RCC 7860 (cell line): ENCODE measurements around the gene CDK16.

Source experiments
- DNase-seq: peaks from one replicate; pipeline ENCODE4 v3.0.0-alpha.2; 2015; ENCODE audit warnings: low spot score
- FAIRE-seq: peaks from 2 replicates; lab custom pipeline; 2012; peaks lifted over from hg19 to GRCh38; lab: Jason Lieb, UNC

CDK16 gene

DNA sequence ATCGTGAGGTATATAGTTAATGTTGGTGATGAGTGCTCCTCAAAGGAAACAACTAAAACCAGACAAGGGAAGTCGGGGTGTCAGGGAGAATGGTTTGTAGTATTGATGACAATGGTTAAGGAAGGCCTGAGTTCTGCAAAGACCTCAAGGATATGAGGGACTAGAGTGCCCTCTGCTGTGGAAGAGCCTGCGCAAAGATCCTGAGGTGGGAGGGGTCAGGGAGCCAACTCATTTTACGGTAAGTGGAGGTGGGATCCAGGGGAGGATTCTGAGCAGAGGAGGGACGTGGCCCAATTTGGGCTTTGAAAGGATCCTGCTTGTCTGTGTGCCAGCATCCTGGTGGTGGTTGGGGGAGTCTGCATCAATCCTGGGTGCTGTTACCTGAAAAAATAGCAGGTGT lies 13.5 kb upstream of the CDK16 start:
- FAIRE-seq: no peak
- DNase-seq: no peak

DNA sequence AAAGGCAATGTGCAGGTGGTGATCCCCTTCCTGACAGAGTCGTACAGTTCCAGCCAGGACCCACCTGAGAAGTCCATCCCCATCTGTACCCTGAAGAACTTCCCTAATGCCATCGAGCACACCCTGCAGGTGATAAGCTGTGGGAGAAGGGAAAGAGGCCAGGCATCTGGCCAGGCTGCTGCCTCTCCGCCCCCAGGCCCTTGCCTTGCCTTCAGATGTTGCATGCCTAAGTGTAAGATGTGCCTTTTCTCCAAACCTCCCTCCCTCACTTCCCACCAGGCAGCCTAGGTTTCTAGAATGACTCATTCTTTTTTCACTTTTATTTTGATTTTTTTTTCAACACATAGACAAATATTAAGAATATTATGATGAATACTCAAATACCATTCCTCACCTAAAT lies 12.2 kb upstream of the CDK16 start:
- FAIRE-seq (no peak), DNase-seq (no peak)

DNA sequence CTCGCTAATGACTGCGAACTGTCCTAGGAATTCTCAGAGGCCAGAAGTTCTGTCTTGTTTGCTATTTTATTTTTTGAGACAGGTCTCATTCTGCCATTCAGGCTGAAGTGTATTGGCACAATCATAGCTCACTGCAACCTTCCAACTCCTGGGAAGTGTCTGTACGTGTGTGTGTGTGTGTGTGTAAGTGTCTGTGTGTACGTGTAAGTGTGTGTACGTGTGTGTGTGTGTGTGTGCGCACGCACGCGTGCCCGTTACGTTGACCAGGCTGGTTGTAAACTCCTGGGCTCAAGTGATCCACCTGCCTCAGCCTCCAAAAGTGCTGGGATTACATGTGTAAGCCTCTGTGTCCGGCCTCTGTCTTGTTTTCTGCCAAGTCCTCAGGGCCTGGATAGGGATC lies 10.4 kb upstream of the CDK16 start:
- no peak for FAIRE-seq
- DNase-seq: no peak

DNA sequence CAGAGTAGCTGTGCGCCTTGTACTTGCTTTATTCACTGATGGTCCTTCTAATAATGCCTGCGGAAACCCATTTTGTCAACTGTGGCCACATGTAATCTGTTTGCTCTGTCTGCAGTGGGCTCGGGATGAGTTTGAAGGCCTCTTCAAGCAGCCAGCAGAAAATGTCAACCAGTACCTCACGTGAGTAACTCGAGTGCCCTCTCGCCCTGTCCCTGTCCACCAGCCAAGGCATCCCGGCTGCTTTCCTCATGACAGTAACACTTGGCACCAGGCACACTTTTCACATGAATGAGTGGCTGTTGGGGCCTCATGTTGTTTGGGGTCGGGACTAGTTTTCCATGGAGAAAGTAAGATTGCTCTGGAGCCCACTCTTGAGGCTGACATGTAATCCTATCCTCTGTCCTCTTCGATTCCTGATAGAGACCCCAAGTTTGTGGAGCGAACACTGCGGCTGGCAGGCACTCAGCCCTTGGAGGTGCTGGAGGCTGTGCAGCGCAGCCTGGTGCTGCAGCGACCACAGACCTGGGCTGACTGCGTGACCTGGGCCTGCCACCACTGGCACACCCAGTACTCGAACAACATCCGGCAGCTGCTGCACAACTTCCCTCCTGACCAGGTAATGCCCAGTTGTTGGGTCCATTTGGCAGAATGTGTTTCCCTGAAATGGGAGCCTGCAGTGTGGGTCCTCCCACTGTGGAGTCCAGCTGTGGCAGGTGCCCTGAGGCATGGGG lies 8.8 kb upstream of the CDK16 start:
- no peak for DNase-seq
- no peak for FAIRE-seq

DNA sequence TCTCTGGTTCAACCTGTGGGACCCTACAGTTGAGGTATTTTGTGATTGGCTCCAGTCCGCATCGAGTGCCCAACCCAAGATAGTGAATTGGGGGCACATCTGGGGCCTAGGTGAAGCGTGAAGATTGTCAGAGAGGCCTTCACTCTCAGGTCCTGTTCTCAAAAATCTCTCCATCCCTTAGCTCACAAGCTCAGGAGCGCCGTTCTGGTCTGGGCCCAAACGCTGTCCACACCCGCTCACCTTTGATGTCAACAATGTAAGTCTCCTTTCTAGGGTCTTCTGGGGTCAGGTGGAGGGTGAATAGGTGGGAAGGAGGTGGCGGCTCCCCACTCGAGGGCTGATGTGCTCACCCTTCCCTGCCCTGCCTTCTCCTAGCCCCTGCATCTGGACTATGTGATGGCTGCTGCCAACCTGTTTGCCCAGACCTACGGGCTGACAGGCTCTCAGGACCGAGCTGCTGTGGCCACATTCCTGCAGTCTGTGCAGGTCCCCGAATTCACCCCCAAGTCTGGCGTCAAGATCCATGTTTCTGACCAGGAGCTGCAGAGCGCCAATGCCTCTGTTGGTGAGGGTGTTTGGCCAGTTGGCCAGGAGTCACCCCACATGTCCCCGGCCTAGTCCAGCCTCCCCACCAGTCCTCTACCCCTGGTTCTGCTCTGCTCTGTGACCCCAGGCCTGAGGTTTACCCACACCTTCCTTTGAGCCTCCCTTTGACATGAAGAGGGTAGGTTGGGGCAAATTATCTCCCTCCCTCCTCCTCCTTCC lies 7.6 kb upstream of the CDK16 start:
- no peak for DNase-seq
- FAIRE-seq: no peak

DNA sequence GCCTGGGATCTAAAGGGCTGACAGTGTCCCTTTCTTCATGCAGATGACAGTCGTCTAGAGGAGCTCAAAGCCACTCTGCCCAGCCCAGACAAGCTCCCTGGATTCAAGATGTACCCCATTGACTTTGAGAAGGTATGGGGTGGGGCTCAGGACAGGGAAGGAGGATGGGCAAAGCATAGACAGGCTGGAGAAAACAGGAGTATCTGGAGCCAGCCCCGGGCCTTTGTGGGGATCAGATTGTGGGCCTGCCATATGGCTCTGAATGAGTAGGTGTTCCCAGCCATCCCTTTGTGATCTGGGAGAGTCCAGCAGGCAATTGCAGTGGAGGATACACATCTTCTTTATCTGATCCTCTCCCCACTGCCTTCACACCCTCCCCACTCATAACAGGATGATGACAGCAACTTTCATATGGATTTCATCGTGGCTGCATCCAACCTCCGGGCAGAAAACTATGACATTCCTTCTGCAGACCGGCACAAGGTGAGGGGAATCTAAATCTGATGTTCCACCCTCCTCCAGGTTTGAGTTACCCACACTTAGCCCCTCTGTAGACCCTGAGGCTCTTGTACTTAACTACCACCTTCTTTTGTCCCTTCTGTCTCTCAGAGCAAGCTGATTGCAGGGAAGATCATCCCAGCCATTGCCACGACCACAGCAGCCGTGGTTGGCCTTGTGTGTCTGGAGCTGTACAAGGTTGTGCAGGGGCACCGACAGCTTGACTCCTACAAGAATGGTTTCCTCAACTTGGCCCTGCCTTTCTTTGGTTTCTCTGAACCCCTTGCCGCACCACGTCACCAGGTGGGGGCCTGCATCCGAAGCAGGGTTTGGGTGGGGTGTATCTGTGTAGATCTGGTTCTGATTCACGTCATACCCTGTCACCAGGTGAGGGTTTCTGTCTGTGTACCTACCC lies 5.8 kb upstream of the CDK16 start:
- FAIRE-seq: no peak
- DNase-seq: no peak

DNA sequence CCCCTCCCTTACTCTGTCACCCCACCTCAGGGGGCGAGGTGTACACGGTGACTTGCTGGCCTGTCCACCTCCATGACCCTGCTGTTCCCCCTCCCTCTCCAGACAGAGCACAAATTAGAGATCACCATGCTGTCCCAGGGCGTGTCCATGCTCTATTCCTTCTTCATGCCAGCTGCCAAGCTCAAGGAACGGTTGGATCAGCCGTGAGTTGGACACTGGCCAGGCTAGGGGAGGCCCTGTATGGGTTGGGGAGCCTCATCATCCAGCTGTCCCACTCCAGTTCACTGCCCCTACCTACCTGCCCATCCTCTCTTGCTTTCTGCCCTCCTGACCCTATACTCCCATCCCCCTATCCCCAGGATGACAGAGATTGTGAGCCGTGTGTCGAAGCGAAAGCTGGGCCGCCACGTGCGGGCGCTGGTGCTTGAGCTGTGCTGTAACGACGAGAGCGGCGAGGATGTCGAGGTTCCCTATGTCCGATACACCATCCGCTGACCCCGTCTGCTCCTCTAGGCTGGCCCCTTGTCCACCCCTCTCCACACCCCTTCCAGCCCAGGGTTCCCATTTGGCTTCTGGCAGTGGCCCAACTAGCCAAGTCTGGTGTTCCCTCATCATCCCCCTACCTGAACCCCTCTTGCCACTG lies 3.9 kb upstream of the CDK16 start:
- FAIRE-seq: no peak
- no peak for DNase-seq

DNA sequence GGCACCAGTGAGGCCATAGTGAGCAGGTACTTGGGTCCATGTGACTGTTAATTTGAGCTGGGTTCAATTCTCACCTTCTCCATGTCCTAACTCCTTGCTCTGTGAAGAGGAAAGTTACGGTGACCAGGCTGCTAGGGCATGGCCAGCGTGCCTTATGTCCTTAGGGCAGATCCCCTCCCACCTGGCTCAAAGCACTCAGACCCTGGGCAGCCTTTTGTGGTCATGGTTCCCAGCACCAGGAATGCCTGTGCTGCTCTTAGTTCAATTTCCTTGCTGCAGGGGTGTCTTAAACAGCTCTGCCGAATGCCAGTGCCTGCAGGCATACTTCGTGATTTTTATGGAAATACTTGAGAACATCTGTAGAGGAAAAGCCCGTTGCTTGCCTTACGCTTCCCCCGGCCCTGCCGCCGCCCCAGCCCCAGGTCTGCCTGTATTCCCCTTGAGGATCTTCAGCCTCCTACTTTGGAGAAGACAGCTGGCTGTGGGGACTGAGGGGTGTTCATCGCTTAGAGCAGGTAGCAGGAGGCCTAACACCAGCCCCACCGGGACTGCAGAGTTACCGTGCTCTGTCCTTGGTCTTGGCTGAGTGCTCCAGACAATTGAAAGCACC lies 3.1 kb upstream of the CDK16 start:
- DNase-seq: no peak
- no peak for FAIRE-seq

DNA sequence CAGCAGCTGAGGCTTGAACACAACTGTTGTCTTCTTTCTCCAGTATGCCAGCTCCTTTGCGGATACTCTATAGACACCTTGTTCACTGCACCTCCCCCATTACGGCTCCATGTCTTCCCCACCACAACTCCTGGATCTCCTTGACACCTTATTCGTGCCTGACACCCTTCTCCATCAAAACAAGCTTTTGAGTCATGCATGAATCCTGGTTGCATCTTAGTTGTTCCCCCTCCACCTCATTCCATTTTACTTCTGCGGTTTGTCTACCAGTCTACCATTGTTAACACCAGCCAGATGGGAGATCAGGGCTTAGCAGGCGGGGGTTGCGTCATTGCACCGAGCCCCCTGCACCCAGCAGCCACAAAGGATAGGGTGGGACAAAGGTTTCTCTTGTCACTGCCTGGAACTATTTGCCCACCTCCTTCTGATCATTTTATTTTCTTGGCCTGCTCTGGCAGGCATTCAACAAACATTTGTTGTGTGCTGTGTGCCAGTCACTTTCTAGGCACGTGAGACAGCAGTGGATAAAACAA lies 2.0 kb upstream of the CDK16 start:
- no peak for FAIRE-seq

DNA sequence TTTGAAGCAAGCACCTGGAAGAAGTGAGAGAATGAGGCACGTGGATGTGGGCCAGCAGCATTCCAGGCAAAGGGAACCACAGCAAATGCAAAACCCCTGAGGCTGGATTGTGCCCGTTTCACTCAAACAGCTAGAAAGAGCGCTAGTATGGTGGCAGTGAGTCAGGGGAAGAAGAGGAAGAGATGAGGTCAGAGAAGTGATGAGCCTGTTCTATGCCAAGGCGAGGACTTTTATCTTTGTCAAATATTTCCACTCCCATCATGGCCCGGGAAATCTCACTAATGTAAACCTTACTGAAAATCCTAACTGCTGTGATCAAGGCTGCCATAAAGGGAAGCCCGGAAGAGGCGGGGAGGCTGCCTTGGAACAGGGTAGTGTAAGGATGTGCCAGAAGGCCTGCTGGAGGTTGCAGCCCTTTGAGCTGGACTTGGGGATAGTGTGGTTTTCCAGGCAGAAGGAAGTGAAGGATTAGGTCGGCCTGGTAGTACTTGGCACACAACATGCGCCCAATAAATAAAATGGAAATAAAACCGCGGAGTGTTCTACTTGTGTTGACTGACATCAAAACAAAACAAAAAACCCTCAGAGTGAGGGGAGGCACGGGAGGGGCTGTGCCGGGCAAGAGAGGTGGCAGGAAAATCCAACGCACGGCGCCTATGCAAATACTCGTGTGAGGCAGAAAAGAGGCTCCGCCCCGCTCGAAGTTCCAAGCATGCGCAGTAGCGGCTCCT lies 1.2 kb upstream of the CDK16 start:
- DNase-seq: peak; percentile 48
- FAIRE-seq: peak; percentile 21

More for the DNA sequence above, 2.0 kb upstream of the CDK16 start:
- DNase-seq: no peak

DNA sequence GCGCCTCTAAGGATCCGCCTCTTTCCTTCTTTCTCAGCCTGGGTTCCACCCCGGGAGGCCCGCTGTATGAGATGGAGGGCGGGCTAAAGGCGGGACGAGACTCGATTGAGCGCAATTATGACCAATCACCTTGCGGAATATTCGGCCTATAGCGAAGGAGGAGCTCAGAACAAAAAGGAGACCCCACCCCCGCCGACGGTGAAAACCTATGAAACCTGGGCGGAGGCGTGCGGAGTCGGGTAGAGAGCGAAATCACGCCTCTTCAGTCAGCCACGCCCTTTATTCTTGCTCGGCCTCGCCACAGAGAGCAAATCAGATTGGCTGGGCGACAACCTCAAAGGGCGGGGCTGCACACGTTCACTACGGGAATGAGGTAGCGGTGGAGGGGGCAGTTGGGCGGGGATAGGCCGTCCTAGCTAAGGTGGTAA lies 615 bp upstream of the CDK16 start:
- FAIRE-seq (peak; percentile 97), DNase-seq (peak; percentile 97)

DNA sequence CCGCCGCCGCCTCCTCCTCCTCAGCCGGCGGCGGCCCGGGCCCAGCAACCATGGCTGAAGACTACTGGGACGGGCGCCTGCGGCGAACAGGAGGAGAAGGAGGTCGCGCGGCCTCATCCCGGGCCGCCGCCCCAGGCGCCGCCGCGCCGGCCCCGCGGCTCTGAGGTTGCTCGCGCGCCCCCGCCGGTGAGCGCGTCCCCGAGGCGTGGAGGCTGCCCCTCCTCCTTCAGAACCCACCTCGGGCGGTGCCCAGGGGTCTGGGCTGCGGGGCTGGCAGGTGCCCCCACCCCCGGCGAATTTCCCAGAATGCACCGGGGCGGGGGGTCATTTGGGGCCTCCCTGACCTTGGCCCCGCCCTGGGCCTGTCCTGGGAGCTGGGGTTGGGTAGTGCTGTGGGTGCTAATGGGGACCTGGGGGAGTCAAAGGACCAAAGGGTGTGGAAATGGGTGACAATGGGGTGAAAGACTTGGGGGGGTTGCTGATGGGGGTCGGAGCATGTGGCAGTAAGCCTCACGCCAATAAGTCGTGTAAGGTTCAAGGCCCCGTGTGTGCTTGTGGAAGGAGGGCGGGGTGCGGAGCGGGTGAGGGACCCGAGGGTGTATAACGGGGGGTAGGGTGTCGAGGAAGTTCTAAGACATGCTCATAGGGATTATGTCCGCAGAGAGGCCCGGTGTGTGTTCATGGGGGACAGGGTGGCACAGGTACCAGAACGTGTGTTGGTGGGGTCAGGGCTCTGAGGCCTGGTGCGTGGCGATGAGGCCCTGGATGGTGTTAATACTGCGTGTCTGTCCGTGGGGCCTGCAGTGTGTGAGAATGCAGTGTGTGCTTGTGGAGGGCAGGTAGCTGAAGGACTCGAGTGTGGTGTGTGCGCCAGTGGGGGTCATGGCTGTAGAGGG lies 687 bp downstream of the CDK16 start:
- FAIRE-seq (no peak), DNase-seq (no peak)

DNA sequence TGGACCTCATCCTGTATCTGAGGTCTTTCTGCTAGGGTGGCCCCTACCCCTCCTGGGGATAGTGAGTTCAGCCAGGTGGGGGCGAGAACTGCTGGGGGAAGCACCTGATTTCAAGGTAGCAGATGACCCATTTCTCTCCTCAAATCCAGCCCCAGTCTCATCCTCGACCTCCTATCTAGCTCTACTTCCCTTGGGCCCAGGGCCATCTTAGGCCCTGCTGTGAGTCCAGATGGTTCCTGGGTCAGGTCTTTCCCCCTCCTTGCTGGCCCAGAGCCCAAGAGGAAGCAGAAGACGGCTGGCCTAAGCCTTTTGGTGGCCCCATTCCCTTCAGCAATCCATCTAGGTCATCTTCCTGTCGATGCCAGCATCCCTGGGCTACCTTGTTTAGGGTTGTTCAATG lies 3.3 kb downstream of the CDK16 start:
- FAIRE-seq (no peak), DNase-seq (no peak)

DNA sequence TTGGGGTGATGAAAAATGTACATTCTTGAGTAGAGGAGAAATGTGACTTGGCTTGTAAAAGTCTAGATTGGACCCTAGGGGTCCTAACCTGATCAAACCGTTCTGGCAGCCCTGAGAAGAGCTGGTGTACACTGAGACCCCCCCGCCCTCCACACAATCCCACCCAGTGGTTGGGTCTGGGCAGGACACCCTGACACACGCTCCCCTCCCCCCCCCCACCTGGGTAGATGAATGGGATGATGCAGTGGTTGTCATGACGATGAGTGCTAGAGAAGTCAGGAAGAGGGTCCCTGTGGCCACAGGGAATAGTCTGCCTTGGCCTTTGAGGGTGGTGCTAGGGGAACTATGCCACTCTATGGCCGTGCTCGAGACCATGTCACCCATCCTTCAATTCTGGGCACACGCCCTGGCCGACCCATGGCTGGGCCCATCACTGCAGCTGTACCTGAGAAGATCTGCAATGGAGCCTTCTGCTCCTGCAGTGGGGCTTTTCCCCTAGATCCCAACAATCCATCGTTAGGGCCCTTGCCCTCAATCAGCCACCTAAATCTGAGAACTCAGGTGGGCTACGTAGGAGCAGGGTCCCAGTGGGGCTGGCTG lies 4.4 kb downstream of the CDK16 start:
- DNase-seq (no peak), FAIRE-seq (no peak)

DNA sequence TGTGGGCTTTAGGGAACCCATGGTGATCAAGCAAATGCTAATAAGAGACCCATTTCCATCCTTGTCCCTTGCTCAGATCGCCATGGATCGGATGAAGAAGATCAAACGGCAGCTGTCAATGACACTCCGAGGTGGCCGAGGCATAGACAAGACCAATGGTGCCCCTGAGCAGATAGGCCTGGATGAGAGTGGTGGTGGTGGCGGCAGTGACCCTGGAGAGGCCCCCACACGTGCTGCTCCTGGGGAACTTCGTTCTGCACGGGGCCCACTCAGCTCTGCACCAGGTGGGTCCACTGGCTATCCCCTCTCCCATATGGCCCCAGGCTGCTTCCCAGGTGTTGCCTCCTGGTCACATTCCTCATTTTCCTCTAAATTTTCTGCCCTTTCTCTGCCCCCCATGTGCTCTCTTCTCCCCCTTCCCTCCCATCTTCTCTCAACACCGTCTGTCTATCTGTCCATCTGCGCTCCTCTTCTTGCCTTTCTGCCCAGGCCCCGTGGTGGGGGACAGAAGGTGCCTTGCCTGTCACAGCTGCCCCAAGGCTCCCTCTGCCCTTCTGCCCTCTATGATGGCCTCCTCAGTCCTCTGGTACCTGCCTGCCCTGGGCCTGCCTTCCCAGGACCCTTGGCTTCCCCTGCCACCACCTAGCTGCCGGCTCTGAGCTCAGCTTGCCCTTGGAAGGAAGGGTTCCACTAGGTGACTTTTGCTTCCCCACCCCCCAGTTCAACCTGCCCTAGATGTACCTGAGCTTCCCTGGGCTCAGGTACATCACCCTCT lies 5.2 kb downstream of the CDK16 start:
- FAIRE-seq (no peak), DNase-seq (no peak)

DNA sequence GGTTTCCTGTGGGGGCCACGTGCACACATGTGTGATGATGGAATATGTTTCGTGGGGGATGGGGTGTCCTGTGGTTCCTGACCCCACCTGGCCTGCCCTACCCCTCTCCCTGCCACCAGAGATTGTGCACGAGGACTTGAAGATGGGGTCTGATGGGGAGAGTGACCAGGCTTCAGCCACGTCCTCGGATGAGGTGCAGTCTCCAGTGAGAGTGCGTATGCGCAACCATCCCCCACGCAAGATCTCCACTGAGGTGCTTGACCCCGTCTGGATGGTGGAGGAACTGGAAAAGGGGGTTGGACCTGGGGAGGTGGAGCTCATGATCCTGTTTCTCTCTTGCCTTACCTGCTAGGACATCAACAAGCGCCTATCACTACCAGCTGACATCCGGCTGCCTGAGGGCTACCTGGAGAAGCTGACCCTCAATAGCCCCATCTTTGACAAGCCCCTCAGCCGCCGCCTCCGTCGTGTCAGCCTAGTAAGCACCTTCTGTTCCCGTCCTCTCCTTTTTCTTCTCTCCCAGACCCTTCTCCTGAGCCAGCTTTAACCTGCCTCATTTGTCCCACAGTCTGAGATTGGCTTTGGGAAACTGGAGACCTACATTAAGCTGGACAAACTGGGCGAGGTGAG lies 5.9 kb downstream of the CDK16 start:
- no peak for DNase-seq
- FAIRE-seq: no peak

DNA sequence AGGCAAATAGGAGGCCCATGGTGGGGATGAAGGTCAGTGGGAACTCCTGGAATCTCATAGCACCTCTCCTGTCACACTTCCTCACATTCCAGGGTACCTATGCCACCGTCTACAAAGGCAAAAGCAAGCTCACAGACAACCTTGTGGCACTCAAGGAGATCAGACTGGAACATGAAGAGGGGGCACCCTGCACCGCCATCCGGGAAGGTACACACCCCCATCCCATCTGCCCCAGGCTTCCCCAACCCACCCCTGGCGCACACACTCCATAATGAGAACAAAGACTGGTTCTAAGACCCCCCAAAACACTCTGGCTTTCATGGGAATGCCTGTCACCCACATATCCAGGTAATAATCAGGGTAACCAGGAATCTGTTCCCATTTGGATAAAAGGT lies 6.4 kb downstream of the CDK16 start:
- no peak for DNase-seq
- FAIRE-seq: no peak
